ENCODE results near the gene CDC42BPB.

Gene CDC42BPB

DNA sequence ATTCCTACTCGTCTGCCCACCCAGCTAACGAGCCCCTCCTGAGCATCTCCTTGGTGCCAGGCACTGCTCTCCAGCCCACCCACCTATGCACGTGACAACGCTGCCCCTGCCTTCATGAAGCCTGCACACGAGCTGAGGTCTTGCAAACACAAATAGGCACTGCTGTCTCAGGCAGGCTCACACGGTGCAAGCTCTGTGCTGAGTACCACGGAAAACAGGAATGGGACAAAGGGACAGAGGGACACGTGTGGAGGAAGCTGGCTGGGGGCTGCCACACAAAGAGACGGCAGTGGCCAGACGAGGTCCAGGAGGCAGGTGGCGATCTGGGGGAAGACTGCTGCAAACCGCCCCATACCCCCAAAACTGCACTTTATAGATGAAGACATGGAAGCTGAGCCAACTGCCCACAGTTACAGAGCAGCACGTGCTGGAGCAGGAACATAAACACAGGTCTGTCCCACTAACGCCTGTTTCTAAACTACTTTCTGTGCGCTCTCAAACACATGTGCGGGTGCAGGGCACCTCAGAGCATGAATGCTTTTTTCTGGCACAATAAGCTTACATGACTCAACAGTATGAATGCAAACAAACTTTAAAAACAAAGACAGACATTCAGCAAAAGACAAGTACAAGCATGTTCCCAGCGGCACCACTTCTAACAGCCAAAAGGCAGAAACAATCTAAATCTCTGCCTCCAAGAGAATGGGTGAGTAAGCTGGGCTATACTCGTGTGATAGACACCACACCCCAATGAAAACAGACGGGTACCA is 70.4 kb downstream of the CDC42BPB start:
- no peak for DNase-seq

DNA sequence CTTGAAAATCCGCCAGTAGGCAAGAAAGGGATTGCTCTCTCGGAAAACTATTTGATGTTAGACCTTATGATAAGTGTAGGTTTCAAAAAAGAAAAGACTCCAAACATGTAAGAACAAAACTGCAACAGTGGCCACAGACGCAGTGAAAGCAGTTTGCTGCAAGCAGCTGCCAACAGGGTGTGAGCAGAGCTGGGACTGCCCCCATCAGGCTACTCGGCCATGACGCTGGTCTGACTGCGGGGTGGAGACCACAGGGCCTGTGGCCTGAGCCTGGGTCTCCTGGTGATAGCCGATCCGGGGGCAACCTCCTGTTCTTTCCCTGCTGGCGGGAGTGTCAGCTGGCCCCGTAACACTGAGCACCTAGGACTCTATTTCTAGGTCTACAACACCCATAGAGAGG is 71.7 kb downstream of the CDC42BPB start:
- no peak for DNase-seq

DNA sequence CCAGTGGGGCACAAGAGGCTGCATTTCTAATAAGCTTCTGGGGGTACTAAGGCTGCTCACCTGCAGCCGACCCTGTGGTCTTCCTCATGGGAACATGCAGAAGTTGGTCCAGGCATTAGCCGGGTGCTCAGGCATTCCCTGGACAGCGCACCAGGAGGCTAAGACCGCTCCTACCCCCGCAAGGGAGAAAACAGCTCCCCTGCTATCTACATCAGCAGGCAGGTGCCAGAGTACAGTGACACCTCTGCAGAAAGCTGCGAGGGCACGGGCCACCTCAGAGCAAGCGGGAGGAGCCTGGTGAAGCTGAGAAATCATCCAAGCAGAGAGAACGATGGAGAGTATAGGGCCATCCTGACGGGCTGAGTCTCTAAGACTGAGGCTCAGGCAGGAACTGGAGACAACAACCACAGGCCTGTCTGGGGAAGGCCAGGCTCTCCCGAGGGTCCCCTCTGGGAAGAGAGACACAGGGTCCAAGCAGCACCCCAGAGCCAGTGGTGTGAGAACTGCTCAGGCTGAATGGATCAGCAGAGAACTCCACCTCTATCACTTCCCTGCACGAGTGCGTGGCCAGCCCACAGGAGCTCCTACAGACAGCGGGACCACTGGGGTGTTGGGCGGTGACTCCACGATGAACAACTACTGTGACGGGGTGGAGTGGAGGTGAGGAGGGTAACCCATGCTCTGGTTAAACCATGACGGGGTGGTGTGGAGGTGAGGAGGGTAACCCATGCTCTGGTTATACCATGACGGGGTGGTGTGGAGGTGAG is 72.8 kb downstream of the CDC42BPB start:
- no peak for DNase-seq

DNA sequence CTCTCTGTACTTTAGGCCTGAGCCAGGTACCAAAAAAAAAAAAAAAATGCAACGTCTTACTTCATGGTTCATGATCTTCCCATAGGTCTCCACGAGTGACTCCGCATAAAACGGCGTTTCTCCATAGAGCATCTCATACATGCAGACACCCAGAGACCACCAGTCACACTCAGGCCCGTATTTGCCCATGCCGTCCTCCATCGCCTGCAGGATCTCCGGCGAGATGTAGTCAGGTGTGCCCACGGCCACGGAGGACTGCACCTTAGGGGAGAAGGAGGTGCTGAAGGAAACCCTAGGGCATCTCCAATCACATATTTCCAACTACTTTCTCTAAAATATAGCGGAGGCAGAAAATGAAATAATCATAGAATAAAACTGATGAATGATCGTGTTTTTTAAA is 73.9 kb downstream of the CDC42BPB start:
- no peak for DNase-seq

DNA sequence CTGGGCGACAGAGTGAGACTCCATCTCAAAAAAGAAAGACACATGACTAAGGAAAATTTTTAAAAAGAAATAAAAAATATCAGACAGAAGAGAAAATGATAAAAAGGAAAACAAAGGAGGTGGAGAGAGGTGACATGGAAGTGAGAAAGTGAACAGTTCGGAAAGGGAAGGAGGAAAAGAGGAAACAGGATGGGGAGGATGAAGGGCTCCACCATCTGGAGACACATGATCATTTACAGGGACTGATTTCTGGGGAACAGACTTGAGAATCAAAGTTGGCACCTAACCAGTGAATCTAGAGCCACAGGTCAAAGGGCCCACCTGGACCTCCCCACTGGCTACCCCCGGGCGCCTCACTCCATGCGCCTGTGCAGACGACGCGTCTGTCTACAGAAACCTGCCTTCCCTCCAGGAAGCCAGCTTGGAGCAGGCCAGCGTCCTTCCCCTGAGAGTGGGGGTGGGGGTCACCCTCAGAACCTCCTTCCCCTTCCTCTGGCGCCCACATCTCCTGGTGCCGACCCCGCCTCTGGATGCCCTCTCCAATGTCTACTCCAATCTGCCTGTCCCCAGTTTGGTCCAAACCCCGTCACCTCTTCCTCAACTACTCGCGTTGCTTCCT is 74.4 kb downstream of the CDC42BPB start:
- DNase-seq, result no peak

DNA sequence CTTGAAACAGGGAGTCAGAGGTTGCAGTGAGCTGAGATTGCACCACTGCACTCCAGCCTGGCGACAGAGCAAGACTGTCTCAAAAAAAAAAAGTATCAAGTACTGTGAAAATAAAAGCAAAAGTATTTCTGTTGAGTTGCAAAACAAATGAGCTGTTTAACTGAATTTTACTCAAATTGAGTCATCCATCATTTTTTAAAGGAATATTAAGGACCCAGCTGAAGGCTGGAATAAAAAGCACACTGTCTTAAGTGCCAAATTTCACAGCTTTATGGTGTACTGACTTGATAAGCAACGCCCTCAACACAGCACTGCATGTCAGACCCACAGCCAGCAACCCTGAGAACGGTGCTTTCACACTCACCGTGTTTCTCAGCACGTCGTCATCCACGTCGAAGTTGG is 76.9 kb downstream of the CDC42BPB start:
- DNase-seq, result no peak

DNA sequence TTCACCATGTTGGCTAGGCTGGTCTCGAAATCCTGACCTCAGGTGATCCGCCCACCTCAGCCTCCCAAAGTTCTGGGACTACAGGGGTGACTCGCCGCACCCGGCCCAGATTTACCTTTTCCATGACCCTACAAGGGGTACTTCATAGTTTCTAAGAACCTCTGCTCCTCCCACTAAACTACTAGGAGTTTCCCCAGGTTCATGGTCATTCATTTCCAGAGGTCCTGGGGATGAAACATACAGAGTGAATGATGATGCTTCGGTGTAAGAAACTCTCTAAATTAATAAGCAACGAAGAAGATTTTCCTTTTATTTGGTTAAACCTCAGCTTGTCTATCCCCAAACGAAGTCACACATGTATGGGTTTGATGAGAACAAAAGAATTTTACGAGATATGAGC is 77.9 kb downstream of the CDC42BPB start:
- DNase-seq, result no peak

DNA sequence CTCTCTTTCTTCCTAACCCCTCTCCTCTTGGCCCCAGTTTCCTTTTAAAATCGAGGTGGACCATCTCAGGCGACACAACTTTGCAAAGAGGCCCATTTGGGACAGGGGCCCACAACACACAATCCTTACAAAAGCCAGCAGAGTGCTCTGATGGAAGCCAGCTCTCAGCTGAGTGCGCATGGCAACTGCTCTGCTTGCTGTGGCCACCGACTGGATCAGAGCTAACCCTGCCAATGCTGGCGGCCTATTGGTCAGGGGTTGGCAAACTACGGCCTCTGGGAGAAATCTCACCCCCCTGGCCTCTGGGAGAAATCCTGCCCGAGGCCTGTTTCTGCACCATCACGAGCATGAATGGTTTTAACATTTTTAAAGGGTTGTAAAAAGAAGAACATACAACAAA is 79.9 kb downstream of the CDC42BPB start:
- DNase-seq, result no peak

DNA sequence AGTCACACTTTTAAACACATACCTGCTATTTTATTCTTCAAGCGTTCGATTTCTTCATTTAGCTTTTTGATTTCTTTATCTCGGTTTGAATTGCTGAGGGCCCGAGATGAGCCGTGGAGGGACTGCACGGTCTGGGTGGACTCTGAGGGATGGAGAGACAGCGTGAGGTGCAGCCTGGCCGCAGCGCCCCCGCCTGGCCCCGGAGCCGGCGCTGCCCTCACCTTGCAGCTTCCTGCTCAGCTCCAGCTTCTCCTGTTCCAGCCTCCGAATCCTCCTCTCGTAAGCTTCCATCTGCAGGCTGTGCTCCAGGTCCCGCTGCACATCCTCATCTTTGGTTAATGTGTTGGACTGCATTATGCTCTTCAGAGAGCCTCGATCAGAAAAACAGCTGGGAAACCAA is 81.7 kb downstream of the CDC42BPB start:
- DNase-seq, result no peak

DNA sequence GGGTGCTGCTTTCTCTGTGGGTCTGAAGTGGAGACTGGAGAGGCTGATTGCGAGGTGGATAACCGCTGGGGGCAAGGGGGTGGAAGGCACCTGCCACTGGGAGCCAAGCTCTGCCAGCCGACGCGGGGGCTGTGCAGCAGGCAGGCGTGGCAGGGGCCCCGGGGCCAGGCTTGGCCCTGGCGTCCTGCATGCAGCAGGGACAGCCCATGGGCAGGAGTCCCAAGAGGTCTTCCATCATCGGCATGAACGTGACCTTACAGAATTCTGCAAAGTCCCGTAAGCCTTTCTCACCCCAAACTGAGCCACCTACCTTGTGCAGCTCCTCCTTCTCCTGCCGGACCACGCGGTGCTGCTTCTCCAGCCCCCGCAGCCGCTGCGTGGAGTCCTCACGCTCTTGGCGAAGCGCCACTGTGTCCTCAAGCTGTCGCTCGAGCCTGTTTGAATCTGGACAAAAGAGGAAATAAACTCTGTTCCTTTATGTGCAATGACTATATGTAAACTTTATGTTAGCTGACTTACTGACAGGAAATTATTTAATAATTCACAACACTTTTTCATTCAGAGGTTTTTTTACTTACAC is 83.6 kb downstream of the CDC42BPB start:
- no peak for DNase-seq

DNA sequence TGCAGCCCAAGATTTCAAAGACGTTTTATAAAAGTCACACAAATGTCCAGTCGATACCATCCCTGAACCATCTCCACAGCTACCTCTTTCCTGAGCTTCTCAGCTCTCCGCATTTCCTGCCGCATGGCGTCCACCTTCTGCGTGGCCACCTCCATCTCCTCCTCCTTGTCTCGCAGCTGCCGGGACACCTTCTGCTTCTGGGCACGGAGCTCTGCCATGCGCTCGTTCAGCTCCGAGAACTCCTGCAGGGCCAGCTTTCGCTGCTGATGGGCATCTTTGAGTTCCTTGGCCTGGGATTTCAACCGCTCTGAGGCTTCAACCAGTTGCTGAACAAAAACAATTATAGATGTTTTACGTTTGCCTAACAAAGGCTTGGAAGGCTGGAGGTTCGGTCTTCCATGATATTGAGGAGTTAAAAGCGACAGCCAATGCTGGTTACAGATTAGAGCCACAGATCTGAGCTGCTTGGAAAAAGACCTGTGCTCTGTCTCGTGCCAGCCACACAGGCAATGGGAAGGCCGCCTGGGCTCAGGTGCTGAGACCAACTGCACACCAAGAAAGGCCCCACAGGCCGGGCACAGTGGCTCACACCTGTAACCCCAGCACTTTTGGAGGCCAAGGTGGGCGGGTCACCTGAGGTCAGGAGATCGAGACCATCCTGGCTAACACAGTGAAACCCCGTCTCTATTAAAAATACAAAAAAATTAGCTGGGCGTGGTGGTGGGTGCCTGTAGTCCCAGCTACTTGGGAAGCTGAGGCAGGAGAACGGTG is 85.3 kb downstream of the CDC42BPB start:
- no peak for DNase-seq

DNA sequence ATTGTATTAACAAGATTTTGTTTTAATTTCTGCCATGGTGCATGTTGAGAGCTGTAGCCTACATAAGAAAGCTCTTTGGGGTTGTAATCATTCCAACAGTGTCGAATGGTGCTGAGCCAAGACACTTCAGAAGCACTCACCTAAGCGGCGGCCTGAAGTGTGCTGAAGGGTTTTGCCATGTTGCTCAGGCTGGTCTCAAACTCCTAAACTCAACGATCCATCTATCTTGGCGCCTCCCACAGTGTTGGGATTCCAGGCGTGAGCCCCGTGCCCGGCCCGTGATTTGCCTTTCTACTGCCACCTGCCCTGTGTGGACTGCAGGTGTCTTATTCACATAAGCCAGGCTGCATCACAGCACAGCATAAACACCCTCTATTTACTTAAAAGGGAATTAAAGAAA is 86.0 kb downstream of the CDC42BPB start:
- no peak for DNase-seq

DNA sequence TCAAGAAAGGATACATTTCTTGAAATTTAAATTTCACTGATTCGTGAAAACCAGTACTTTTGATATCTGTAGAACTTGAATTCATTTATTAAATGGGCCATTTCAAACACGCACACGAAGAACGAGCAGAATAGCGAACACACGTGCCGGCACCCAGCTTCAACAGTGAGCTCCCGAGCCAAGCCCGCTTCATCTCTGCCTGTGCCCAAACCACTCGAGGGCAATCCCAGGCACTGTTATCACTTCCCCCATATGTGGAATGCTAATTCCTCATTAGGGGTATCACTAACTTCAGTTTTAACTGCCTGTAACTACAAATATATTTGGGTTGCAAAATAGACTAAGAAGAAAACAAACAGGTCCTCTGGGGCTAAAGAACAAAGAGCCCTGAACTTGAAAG is 86.9 kb downstream of the CDC42BPB start:
- DNase-seq, result no peak

DNA sequence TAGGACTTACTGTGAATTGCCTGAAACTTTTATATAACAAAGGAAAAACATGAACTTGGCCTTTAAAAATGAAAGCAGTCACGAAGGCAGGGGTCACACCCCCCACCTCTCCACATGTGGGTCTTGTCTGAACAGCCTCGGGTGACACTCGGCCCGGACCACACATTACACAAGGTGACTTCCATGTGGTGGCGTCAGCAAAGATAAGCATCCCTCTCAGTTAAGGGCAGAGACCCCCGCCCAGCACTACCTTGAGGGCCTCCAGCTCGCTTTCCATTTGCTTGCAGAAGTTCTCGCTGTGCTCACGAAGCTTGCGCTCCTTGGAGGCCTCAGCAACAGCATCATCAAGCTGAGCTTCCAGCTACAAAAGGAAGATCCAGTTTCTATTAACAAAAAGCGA is 87.4 kb downstream of the CDC42BPB start:
- DNase-seq, result no peak

DNA sequence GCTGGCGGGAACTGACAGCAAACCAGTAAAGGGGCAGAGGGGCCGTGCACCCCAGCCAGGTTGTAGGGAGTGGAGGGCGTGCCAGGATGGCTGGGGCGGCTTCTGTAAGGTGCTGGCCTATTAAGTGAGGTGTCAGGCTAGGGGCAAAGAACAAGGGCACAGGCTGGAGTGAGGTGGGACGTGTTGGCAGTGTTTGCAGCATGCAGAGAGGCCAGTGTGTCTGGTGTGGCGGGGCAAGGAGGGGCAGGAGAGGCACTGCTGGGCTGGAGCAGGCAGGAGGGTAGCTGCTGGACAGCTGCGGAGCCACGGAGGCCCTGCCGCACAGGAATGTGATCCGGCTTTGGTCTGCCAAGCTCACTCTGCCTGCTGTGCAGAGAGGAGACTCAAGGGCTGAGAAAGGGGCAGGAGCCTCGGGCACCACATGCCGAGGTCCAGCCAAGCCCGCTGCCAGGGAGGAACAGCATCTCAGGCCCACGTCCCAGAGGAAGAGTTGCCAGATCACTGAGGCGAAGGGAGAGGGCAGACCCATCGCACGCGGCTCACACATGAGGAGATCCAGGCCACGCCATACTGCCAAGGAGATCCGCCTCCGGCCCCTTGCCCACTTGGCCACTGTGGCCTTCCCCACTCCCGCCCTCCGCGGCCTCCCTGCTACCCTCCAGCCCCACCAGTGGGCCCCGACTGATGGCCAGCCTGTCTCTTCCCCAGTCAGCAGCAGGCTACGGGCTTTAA is 88.1 kb downstream of the CDC42BPB start:
- no peak for DNase-seq

DNA sequence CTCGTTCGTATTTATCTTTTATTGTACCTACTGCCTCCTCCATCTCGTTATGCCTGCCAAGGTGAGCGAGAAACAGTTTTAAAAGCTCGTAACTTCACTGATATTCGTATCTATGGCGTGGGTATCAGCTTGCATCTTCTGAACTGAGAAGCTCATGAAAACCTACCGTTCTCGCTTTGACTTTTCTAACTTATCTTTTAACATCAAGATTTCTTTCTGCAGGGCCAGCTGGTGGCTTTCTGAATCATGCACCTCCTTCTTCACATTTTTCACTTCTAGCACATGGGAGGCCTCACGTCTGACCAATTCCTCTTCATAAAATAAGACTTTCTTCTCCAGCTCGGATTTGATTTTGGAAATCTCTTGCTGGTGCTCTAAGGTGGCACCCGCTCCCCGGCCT is 89.0 kb downstream of the CDC42BPB start:
- no peak for DNase-seq

DNA sequence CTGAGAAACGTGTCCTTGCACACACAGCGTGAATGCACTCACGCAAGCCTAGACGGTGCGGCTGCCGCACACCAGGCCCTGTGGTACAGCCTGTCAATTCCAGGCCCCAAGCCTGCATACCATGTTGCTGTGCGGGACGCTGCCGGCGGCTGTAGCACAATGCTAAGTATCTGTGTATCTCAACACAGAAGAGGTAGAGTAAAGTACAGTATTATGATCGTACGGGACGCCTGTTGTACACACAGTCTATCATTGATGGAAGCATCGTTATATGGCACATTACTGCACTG is 89.9 kb downstream of the CDC42BPB start:
- DNase-seq, result no peak

DNA sequence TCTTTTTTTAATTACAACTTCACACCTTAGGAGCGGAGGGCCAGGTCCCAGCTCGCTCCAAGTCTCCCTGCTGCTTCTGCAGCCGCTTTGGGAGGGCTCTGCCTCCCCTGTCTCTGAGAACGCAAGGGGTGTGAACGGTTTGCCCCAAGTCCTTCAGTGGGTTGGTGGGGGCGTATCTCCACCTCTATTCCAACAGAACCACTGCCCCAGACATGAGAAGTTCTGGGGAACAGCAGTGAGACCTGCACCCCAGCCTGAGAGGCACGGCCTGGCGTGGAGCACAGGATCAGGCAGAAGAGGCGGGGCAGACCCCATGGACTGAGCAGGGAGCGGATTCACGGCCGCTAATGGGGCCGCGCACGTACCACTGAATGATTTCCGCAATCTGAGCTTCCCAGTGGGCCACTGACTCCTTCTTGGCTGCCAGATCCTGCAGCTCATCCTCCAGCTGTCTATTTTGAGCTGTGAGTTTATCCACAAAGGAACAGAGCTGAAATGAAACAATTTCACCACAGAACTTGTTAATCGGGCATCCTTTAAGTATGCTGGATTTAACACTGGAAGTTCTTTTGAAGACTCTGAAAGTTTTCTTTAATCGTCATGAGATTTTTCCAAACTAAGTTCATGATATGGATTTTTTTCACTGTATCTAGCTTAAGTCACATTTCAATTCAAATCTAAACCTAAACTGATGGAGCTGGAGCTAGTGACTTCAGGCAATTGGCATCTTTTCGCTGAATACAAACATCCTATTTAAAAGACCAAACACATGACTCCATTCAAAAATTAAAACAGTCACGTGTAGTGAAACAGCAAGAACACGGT is 90.5 kb downstream of the CDC42BPB start:
- DNase-seq, result no peak

DNA sequence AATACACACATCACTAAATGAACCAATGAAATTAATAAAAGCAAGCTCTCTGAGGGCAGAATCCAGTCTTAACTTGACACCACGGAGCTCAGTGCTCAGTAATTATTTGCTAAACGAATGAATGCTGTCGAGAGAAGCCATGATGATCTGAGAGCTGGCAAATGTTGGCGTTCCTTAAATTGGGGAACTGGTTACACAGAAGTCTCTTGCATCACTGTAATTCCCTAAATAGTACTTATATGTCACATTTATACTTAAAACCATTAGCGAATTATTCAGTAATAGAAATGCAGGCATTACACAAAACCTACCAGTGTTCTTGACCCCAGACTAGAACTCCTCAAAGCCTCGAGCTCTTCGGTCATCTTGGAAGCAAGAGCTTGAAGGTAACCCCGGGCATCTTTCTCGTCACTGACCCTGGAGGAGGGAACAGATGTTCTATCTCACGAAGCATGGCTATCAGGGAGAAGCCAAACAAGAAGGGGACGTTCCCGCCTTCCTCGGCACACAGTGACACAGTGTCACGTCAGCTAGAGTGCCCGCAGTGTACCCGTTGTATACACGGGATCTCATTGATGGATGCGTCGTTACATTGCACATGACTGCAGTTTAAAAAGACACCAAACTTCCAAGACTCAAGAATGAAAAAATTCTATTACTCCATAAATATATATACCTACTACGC is 91.2 kb downstream of the CDC42BPB start:
- DNase-seq, result no peak

DNA sequence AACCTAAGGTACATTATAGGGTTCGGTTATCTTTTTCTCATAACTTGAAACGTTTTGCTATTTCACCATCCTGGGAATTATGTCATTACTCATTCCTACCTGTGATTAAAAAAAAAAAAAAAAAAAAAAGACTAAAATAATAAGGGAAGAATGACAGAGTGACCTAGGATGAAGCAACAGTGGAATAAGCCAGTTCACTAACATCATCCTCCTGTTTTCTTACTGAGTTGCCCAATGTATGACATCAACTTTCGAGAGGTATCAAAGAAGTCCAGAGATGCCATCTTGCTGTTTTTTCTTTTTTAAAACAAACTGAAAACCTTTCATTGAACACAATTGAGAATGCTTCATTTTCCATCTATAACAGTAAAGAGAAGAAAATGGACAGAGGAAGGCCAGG is 92.1 kb downstream of the CDC42BPB start:
- no peak for DNase-seq

DNA sequence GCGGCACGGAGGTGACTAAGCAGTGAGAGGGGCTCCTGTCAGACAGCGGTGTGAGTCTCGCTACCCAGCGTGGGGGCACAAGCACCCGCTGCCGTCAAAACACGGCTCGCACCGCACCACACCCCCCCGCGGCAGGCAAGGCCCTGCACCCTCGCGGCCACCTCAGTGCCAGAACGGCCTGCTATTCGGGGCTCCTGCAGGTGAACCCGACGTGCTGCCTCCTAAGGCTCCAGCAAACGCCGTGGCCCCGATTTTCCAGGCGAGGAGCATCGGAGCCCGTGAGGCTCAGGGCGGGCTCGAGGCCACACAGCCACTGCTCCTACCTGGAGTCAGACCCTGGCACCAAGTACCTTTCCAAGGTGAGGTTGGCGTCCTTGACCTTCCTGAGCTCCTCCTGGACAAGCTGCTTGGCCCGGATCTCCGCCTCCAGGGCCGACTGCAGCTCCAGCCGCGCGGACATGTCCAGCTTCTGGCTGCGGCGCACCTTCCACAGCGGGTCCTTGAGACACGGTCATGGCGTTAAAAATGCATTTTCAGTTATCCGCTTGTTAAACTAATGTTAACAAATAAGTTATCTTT is 93.1 kb downstream of the CDC42BPB start:
- no peak for DNase-seq
